Stimulated activated memory B cell treated with anti-CD40 and anti-IgM and Interleukin-4, amounts not matched to agents 10 μg/mL and 1 μg/mL and 100 μg/mL, for 72 hours (primary cell): ENCODE measurements around the gene CHRNA3.
"Not testable (repeated sequence)": the region's sequence is repeated elsewhere in the genome, so short reads cannot be mapped to it uniquely, and the experiment has no call there.

Experiments
- ATAC-seq: fragments of 150-1000 bp; cut with Tn5 transposase; 2 replicates; pipeline ENCODE4 v1.10.0; 2021
- H3K27ac Mint-ChIP-seq: one replicate; pipeline ENCODE4 v1.8.0; 2022; ENCODE audit warnings: mild to moderate bottlenecking, mixed read lengths
- H3K27me3 Mint-ChIP-seq: one replicate; pipeline ENCODE4 v1.8.0; 2022; ENCODE audit warnings: mixed read lengths
- H3K36me3 Mint-ChIP-seq: one replicate; pipeline ENCODE4 v1.8.0; 2022; ENCODE audit warnings: mixed read lengths
- H3K4me1 Mint-ChIP-seq: one replicate; pipeline ENCODE4 v1.8.0; 2022; ENCODE audit warnings: mixed read lengths
- H3K4me3 Mint-ChIP-seq: one replicate; pipeline ENCODE4 v1.8.0; 2022; ENCODE audit warnings: mild to moderate bottlenecking, moderate library complexity, mixed read lengths
- H3K9me3 Mint-ChIP-seq: one replicate; pipeline ENCODE4 v1.8.0; 2022; ENCODE audit warnings: mixed read lengths

The CHRNA3 gene

DNA sequence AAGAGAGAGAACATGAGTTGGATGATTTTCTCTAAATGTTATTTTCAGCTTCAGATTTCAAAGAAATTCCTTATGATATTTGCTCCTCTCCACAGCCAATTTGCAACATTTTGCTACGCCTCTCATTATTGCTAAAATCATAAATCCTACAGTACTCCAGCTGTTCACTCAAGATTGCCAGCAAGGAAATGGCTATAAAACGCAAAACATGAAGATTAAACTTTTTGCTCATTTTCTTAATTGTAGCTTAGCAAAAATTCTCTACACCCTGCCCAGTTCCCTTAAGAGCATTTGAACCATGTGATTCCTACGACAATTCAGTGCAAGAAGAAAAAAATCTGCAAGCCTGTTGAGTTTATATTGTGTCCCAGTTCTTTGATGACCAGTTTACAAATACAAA is 6.8 kb downstream of the CHRNA3 start:
- ATAC-seq = no peak
- H3K27ac Mint-ChIP-seq = no peak overlapping the region

DNA sequence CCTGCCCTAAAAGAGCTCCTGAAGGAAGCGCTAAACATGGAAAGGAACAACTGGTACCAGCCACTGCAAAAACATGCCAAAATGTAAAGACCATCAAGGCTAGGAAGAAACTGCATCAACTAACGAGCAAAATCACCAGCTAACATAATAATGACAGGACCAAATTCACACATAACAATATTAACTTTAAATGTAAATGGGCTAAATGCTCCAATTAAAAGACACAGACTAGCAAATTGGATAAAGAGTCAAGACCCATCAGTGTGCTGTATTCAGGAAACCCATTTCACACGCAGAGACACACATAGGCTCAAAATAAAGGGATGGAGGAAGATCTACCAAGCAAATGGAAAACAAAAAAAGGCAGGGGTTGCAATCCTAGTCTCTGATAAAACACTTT is 11.2 kb downstream of the CHRNA3 start:
- not testable (repeated sequence) for H3K4me3 Mint-ChIP-seq, H3K36me3 Mint-ChIP-seq, H3K9me3 Mint-ChIP-seq, H3K4me1 Mint-ChIP-seq, ATAC-seq, H3K27ac Mint-ChIP-seq
- peaks cover 36% of the 10 kb centered on the region for H3K27me3 Mint-ChIP-seq

More for the DNA sequence above, 6.8 kb downstream of the CHRNA3 start:
- Mint-ChIP-seq H3K9me3 (peaks cover 6% of the 10 kb centered on the region), H3K4me1 (no peaks in the 10 kb centered on the region), H3K36me3 (no peaks in the 10 kb centered on the region), H3K27me3 (peaks cover 8% of the 10 kb centered on the region), H3K4me3 (no peak overlapping the region)

DNA sequence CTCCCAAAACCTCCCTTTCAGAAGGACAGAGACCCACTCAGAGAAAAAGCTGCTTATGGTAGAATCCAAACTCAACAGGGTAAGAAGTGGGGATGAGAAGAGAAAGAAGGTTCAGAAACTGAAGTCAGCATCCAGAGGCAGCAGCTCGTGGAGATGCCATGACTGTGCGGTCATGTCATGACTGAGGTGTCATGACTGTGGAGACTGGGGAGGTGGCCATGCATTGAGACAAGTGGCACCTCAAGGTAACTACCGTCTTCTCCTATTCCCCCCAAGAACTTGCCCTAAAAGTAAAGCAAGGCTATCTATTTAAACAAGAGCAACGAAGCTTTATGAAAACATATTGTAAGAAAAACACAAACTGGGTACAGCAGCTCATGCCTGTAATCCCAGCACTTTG is 15.1 kb downstream of the CHRNA3 start:
- Mint-ChIP-seq H3K27me3 (peaks cover 65% of the 10 kb centered on the region), H3K27ac (no peak overlapping the region), H3K36me3 (no peaks in the 10 kb centered on the region), H3K9me3 (peaks cover 8% of the 10 kb centered on the region), H3K4me3 (no peak overlapping the region), H3K4me1 (no peaks in the 10 kb centered on the region)
- ATAC-seq = no peak

DNA sequence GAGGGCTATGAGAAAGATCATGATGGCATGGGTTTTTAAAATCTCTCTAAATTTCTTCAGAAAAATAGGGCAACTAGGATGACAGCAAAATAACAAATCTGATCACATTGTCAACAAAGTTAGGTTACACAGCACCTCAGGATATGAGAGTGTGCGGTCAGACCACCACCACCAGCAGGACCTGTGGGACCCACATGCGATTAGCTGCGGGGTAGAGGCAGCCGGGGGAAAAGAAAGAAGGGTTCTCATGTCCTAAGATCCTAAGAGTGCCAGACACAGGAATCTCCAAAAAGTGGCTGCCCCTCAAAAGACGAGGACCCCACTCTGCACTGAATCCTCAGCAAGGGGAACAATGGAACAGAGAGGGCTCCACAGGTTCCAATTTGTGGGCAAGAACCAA is 15.6 kb downstream of the CHRNA3 start:
- Mint-ChIP-seq H3K9me3 (peaks cover 8% of the 10 kb centered on the region), H3K27ac (no peak overlapping the region), H3K4me1 (no peaks in the 10 kb centered on the region)

DNA sequence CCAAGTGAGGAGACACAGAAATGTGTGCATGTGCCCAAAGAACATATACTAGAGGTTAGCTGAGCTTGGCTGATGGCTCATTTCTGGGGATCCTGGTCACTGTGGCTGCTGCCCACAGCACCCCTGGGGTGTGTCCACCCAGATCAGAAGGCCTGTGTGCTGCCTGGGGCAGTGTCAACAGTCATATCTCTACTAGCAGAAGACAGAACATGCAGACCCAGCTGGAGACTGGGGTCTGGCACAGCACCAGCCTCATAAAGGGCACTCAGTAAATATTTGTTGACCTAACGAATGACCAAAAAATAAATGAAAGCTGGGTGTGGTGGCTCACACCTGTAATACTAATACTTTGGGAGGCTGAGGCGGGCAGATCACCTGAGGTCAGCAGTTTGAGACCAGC is 16.4 kb downstream of the CHRNA3 start:
- Mint-ChIP-seq H3K9me3 (peaks cover 2% of the 10 kb centered on the region), H3K27me3 (peaks cover 65% of the 10 kb centered on the region), H3K4me1 (no peaks in the 10 kb centered on the region), H3K36me3 (no peaks in the 10 kb centered on the region), H3K4me3 (no peak overlapping the region), H3K27ac (no peak overlapping the region)
- ATAC-seq = no peak

More for the DNA sequence above, 15.6 kb downstream of the CHRNA3 start:
- H3K27me3 Mint-ChIP-seq = peaks cover 65% of the 10 kb centered on the region
- no peak overlapping the region for H3K4me3 Mint-ChIP-seq
- ATAC-seq = no peak
- no peaks in the 10 kb centered on the region for H3K36me3 Mint-ChIP-seq

DNA sequence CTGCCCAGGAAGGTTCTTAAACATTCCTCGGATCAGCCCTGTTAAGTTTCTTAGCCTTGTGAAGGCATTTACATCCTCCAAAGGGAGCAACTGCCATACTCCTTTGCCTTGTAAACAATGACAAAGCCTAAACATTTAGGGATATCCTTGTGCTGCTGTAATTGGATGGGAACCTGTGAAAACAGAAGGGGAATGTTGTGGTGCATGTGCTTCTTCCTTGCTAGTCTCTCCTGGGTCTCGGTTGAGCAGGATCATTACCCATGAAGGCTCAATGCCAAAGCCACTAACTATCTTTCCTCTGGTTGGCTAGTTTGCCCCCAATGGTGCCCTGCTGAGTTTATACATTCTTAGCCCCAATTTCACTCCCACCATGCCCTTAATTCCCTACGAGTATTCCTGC is 17.3 kb downstream of the CHRNA3 start:
- Mint-ChIP-seq H3K36me3 (no peaks in the 10 kb centered on the region), H3K27me3 (peaks cover 59% of the 10 kb centered on the region), H3K9me3 (no peaks in the 10 kb centered on the region), H3K27ac (no peak overlapping the region), H3K4me1 (no peaks in the 10 kb centered on the region), H3K4me3 (no peak overlapping the region)
- ATAC-seq = no peak

DNA sequence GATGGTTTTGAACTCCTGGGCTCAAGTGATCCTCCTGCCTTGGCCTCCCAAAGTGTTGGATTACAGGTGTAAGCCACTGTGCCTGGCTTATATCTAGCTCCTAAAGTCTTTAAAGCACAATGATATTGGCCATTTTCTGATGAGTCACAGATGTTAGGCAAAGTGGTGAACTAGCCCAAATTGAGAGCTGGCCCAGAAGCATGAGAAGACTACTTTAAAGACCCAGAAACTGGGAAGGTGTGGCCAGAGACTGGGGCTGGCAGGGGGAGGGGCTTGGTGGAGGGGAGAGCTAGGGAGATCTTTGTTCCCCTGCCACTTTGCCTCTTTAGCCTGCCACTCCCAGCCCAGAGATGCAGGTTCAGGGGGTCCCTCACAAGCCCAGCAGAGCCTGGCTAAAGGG is 21.6 kb downstream of the CHRNA3 start:
- ATAC-seq = no peak

DNA sequence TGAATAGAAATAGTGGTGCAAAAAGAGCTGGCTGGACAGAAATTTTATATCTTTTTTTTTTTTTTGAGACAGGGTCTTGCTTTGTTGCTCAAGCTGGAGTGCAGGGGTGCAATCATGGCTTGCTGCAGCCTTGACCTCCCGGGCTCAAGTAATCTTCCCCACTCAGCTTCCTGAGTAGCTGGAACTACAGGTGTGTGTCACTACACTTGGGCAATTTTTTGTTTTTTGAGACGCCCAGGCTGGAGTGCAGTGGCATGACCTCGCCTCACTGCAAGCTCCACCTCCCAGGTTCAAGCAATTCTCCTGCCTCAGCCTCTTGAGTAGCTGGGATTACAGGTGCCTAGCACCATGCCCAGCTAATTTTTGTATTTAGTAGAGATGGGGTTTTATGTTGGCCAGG is 22.4 kb downstream of the CHRNA3 start:
- H3K27me3 Mint-ChIP-seq = peaks cover 17% of the 10 kb centered on the region
- H3K27ac Mint-ChIP-seq = no peak overlapping the region
- no peak overlapping the region for H3K4me3 Mint-ChIP-seq
- H3K9me3 Mint-ChIP-seq = no peaks in the 10 kb centered on the region
- no peaks in the 10 kb centered on the region for H3K36me3 Mint-ChIP-seq
- no peak for ATAC-seq
- no peaks in the 10 kb centered on the region for H3K4me1 Mint-ChIP-seq

More for the DNA sequence above, 21.6 kb downstream of the CHRNA3 start:
- H3K36me3 Mint-ChIP-seq = no peaks in the 10 kb centered on the region
- no peaks in the 10 kb centered on the region for H3K9me3 Mint-ChIP-seq
- no peak overlapping the region for H3K4me3 Mint-ChIP-seq
- H3K27me3 Mint-ChIP-seq = peaks cover 25% of the 10 kb centered on the region
- no peak overlapping the region for H3K27ac Mint-ChIP-seq
- H3K4me1 Mint-ChIP-seq = no peaks in the 10 kb centered on the region

DNA sequence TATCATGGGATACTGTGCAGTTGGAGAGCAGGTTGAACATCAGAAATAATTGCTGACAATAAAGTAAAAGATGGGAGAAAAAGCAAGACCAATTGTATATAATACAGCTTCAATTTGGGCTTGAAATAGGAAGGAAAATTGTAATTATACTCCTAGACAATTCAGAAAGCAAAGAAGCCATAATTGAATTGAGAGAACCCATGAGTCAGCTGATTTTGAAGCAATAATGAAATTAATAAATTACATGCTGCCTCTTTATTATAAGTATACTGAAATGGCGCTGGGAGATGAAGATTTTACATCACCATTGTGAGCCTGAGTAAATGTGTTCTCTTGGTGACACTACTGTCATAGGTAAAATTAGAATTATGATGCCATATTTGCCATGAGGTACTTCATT is 23.2 kb downstream of the CHRNA3 start:
- peaks cover 9% of the 10 kb centered on the region for H3K27me3 Mint-ChIP-seq
- H3K36me3 Mint-ChIP-seq = no peaks in the 10 kb centered on the region
- H3K4me1 Mint-ChIP-seq = no peaks in the 10 kb centered on the region
- no peak for ATAC-seq
- no peak overlapping the region for H3K4me3 Mint-ChIP-seq
- no peak overlapping the region for H3K27ac Mint-ChIP-seq
- no peaks in the 10 kb centered on the region for H3K9me3 Mint-ChIP-seq

DNA sequence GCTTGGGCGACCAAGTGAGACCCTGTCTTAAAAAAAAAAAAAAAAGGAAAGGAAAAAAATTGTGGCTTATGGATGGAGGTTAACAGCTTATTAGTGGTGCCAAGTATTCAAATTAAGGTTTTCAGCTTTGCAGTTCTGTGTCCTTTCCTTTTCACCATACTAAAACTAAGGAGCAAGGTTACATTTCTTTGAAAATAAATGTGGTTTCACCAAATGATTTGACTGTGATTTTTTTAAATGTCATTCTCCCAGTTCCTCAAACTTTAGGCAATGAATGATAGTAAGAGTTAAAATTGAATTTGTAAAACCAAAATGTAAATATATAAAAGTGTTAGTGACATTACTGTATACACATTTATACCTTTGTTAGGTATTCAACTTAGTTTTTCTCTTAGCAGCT is 45.9 kb downstream of the CHRNA3 start:
- no peaks in the 10 kb centered on the region for H3K9me3 Mint-ChIP-seq

DNA sequence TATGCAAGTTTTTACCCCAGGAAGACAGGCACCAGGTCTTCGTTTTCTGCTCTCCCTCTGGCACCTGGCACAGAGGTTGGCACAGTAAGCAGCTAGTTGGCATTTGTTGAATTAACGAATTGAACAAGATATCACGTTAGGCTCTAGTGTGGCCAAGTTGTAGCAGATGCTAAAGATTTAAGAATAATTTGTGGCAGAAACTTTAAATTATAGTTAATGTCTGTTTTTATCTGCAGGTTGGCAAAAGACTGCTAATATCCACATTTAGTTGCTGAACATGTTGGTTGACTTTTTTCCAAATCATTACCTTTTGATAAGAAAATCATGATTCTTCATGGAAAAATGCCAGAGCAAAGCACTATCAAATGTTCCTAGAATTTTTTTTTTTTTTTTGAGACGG is 47.4 kb downstream of the CHRNA3 start:
- ATAC-seq = no peak
- H3K27ac Mint-ChIP-seq = no peak overlapping the region
- H3K36me3 Mint-ChIP-seq = no peaks in the 10 kb centered on the region
- no peak overlapping the region for H3K4me3 Mint-ChIP-seq
- H3K4me1 Mint-ChIP-seq = no peaks in the 10 kb centered on the region
- H3K27me3 Mint-ChIP-seq = peaks cover 9% of the 10 kb centered on the region
- H3K9me3 Mint-ChIP-seq = no peaks in the 10 kb centered on the region

More for the DNA sequence above, 45.9 kb downstream of the CHRNA3 start:
- Mint-ChIP-seq H3K36me3 (no peaks in the 10 kb centered on the region), H3K4me3 (no peak overlapping the region), H3K27ac (no peak overlapping the region), H3K4me1 (no peaks in the 10 kb centered on the region), H3K27me3 (peaks cover 9% of the 10 kb centered on the region)
- no peak for ATAC-seq

DNA sequence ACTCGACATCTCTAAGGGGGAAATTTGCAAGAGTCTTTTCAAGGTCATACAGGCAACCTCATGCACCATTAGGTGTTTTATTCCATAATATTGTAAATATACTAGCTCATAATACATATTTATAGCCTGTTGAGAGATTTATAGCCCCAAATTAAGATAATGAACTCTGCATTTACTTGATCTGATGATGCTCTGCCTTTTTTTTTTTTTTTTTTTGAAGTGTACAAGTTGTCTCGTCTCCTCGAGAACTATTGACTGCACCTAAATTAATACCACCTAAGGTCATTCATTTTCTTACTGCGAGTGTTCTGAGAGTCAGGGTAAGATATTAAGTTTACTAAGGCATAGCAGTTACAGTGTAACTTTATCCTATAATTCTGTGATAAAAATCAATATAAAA is 49.4 kb downstream of the CHRNA3 start:
- Mint-ChIP-seq H3K9me3 (no peaks in the 10 kb centered on the region), H3K27me3 (peaks cover 21% of the 10 kb centered on the region), H3K36me3 (no peaks in the 10 kb centered on the region), H3K4me3 (no peak overlapping the region), H3K27ac (no peak overlapping the region), H3K4me1 (peaks cover 4% of the 10 kb centered on the region)
- no peak for ATAC-seq

DNA sequence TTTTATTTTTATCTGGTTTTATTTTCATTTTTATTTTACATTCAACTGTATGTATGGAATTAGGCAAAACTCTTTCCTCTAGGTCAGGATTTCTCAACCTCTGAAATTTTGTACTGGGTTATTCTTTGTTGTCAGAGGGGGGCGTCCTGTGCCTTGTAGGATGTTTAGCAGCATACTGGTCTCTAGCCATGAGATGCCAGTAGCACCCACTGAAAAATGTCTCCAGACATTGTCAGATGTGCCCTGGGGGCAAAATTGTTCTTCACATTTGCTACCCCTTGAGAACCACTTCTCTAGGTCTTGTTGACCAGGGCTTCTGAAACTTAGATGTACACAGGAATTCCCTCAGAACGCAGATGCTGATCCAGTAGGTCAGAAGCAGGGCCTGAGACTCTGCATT is 50.1 kb downstream of the CHRNA3 start:
- no peak for ATAC-seq
- no peaks in the 10 kb centered on the region for H3K9me3 Mint-ChIP-seq
- H3K4me1 Mint-ChIP-seq = peaks cover 10% of the 10 kb centered on the region
- no peaks in the 10 kb centered on the region for H3K36me3 Mint-ChIP-seq
- no peak overlapping the region for H3K27ac Mint-ChIP-seq
- H3K27me3 Mint-ChIP-seq = peaks cover 20% of the 10 kb centered on the region
- H3K4me3 Mint-ChIP-seq = no peak overlapping the region

DNA sequence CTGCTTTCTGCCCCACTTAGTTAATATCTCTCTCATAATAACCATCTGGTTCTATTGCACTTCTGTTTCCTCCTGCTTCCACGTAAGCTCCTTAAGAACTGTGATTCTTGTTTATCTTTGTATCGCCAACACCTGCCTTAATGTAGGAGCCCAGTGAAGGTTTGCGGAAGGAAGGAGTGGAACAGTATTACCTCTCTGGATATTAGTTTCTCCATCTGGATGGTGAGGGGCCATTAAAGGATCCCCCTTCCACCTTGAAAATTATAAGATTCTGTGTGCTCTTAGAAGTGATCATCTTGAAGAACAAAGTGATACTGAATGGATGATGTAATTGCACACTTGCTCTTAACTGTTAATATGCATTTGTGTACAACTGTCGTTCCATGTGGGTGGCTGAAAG is 53.3 kb downstream of the CHRNA3 start:
- no peak overlapping the region for H3K27ac Mint-ChIP-seq
- peaks cover 20% of the 10 kb centered on the region for H3K4me1 Mint-ChIP-seq
- ATAC-seq = no peak
- no peaks in the 10 kb centered on the region for H3K36me3 Mint-ChIP-seq
- H3K27me3 Mint-ChIP-seq = peaks cover 34% of the 10 kb centered on the region
- H3K4me3 Mint-ChIP-seq = no peak overlapping the region
- no peaks in the 10 kb centered on the region for H3K9me3 Mint-ChIP-seq

DNA sequence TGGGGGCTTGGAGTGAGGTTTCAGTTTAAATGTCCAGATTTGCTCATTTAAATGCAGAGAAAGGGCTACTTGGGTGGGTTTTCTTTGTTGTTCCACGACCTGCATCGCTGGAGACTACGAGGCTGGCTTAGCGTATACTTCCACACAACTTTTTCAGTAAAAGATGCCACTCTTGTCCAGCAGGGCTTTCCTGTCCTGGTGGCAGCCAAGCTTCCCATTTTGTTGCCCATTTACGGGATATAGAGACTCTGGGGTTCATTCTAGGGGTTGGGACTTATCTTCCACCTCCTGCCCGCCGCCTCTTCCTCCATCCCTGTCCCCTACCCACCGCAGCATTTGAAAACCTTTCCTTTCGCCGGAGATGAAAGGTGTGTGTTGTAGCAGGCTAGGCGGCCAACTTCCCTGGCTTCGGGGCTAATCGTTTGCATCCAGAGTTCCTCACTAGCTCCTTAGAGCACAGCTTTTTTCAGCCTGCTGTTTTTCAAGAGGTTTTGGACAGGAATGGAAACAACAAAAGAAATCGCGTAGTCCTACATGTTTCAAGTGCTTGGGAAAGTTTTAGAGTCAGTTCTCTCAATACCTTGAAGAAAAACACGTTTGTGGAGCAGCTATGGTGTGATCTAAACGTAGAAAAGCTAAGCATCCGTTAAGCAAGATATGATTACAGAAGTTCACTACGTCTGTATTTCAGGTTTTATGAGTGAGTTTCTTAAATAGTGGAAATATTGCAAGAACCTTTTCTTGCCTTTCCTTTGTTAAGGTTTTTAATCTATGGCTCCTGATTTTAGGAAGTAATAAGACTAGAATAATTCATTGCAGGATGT is 54.6 kb downstream of the CHRNA3 start:
- ATAC-seq = peak; percentile 31
- Mint-ChIP-seq H3K27me3 (peaks cover 48% of the 10 kb centered on the region), H3K36me3 (no peaks in the 10 kb centered on the region), H3K27ac (no peak overlapping the region), H3K9me3 (no peaks in the 10 kb centered on the region), H3K4me1 (peaks cover 20% of the 10 kb centered on the region), H3K4me3 (peak overlapping the region; percentile 97)

DNA sequence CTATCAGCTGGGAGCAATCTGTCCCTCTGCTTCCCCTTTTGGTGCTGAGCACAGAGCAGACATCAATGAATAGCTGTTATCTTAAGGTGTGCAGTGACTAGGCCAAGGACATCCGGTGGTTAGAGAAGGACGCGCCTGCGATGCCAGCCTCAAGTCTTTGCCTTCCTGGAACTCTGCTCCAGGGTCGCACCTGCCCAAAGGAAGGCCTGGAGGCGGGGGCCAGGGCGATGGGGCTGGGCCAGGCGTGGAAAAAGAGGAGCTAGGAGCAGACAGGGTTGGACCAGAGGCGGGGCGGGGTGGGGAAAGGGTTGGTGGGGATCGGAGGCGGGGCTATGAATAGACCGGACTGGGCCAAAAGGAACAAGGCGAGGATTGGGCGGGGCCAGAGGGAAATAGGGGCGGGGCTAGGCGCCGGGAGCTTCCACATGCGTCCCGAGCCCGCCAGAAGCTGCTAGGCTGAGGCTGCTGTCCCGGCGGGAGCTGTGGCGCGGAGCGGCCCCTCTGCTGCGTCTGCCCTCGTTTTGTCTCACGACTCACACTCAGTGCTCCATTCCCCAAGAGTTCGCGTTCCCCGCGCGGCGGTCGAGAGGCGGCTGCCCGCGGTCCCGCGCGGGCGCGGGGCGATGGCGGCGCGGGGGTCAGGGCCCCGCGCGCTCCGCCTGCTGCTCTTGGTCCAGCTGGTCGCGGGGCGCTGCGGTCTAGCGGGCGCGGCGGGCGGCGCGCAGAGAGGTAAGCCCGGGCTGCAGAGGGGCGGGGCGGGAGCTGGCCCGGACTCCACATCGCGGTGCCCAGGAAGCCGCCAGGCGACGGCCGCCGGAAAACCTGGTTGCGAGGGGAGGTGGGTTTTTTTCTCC is 55.5 kb downstream of the CHRNA3 start, which contains the start of gene CHRNA5:
TSS of gene CHRNA5 (plus strand) at position 424 of the 854 bp plus-strand sequence. CDS start at position 624, 200 bp downstream.
- Mint-ChIP-seq H3K36me3 (no peaks in the 10 kb centered on the region), H3K4me1 (peaks cover 20% of the 10 kb centered on the region), H3K27ac (peak within 1 kb of the TSS; percentile 82), H3K4me3 (peak within 1 kb of the TSS; percentile 97), H3K9me3 (no peaks in the 10 kb centered on the region), H3K27me3 (peaks cover 49% of the 10 kb centered on the region)
- ATAC-seq = peak; percentile 80
